PC-9 (cell line): ENCODE measurements around the gene CDX1.

Experiments used
- EZH2 ChIP-seq: fragments of 200-600 bp; sonication (generic); IDR thresholded peaks from 2 replicates; pipeline ENCODE4 v1.8.0; 2017; ENCODE audit warnings: antibody characterized with exemption, low read depth
- TF ChIP-seq, protein P1 (sequence below): fragments of 200-600 bp; sonication (generic); conservative IDR thresholded peaks from 2 replicates; pipeline ENCODE4 v1.6.1; 2017; ENCODE audit warnings: mixed run types, antibody characterized with exemption, mild to moderate bottlenecking, moderate library complexity

DNA sequence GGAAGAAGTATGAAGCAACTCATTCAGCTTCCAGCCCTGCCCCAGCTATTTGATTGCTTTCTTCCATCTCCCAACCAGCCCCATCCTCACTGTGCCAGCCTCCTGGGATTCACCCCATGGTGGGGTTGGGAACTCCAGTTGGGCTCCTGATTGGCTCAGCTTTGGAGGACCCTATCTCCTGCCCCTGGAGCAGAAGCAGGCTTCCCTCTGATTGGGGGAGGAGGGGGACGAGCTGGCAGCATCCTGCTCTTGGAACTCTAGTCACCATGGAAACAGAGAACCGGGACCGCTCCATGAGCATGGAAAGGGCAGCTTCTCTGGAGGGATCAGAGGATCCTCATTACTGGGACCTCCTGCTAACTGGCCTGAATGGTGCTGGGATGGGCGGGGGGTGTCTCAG lies 25.9 kb downstream of the CDX1 start:
- TF ChIP-seq, protein P1, sequence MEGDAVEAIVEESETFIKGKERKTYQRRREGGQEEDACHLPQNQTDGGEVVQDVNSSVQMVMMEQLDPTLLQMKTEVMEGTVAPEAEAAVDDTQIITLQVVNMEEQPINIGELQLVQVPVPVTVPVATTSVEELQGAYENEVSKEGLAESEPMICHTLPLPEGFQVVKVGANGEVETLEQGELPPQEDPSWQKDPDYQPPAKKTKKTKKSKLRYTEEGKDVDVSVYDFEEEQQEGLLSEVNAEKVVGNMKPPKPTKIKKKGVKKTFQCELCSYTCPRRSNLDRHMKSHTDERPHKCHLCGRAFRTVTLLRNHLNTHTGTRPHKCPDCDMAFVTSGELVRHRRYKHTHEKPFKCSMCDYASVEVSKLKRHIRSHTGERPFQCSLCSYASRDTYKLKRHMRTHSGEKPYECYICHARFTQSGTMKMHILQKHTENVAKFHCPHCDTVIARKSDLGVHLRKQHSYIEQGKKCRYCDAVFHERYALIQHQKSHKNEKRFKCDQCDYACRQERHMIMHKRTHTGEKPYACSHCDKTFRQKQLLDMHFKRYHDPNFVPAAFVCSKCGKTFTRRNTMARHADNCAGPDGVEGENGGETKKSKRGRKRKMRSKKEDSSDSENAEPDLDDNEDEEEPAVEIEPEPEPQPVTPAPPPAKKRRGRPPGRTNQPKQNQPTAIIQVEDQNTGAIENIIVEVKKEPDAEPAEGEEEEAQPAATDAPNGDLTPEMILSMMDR, result no peak
- TF ChIP-seq EZH2, result no peak
